ENCODE data around the gene S100A14. TPM values are rescaled to one million over a fixed set of nuclear protein-coding genes. Genes with fewer than 3 reads are reported as not detected.

S100A14 gene
- total RNA-seq, 6 experiments from 2014 or later: 0.54 TPM; not detected in 5

GRCh38 chr1:153638261-153638660, 22.1 kb upstream of the S100A14 start:
- Mint-ChIP-seq H3K4me1 (ENCODE audit: low read depth) (peaks cover 18% of the 10 kb centered on the region), H3K27ac (no peak overlapping the region), H3K9me3 (peaks cover 1% of the 10 kb centered on the region; the same call in 1 of the 2 replicates), H3K36me3 (ENCODE audit: low read depth) (peaks cover 50% of the 10 kb centered on the region), H3K27me3 (ENCODE audit: insufficient read depth) (no peaks in the 10 kb centered on the region), H3K4me3 (no peak overlapping the region)
- TF ChIP-seq CTCF (IDR thresholded peaks at IDR 0.05): no peak
- DNase-seq: no peak

DNA sequence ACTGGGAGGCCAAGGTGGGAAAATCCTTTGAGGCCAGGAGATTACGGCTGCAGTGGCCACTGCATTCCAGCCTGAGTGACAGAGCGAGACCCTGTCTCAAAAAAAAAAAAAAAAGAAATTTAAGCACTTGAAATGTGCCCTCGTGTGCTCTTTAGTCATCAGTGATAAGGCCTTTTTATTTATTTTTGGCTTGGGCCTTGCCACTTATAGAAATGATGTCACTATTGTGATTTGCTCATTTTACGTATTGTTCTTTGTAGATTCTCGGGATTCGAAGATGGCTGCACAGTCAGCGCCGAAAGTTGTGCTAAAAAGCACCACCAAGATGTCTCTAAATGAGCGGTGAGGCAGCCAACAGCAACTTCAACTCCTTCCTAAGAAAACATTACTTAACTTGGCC, 20.2 kb upstream of the S100A14 start:
- Mint-ChIP-seq H3K4me1 (ENCODE audit: low read depth) (peaks cover 36% of the 10 kb centered on the region), H3K4me3 (peak overlapping the region; percentile 93; the same call in 1 of the 2 replicates), H3K27ac (no peak overlapping the region), H3K36me3 (ENCODE audit: low read depth) (peaks cover 48% of the 10 kb centered on the region), H3K27me3 (ENCODE audit: insufficient read depth) (no peaks in the 10 kb centered on the region; the same call in 1 of the 2 replicates), H3K9me3 (peaks cover 4% of the 10 kb centered on the region; the same call in 1 of the 2 replicates)
- DNase-seq: no peak
- no peak for TF ChIP-seq CTCF (IDR thresholded peaks at IDR 0.05)

- peaks cover 44% of the 10 kb centered on the region for H3K36me3 Mint-ChIP-seq (ENCODE audit: low read depth)
- no peak for DNase-seq
- peak overlapping the region; percentile 93 for H3K4me3 Mint-ChIP-seq
- peaks cover 4% of the 10 kb centered on the region; the same call in 1 of the 2 replicates for H3K9me3 Mint-ChIP-seq
- no peaks in the 10 kb centered on the region; the same call in 1 of the 2 replicates for H3K27me3 Mint-ChIP-seq (ENCODE audit: insufficient read depth)
- H3K4me1 Mint-ChIP-seq (ENCODE audit: low read depth): peaks cover 40% of the 10 kb centered on the region
- TF ChIP-seq CTCF (IDR thresholded peaks at IDR 0.05): no peak
- H3K27ac Mint-ChIP-seq: no peak overlapping the region
Measured at GRCh38 chr1:153635872-153636271, 19.7 kb upstream of the S100A14 start.

DNA sequence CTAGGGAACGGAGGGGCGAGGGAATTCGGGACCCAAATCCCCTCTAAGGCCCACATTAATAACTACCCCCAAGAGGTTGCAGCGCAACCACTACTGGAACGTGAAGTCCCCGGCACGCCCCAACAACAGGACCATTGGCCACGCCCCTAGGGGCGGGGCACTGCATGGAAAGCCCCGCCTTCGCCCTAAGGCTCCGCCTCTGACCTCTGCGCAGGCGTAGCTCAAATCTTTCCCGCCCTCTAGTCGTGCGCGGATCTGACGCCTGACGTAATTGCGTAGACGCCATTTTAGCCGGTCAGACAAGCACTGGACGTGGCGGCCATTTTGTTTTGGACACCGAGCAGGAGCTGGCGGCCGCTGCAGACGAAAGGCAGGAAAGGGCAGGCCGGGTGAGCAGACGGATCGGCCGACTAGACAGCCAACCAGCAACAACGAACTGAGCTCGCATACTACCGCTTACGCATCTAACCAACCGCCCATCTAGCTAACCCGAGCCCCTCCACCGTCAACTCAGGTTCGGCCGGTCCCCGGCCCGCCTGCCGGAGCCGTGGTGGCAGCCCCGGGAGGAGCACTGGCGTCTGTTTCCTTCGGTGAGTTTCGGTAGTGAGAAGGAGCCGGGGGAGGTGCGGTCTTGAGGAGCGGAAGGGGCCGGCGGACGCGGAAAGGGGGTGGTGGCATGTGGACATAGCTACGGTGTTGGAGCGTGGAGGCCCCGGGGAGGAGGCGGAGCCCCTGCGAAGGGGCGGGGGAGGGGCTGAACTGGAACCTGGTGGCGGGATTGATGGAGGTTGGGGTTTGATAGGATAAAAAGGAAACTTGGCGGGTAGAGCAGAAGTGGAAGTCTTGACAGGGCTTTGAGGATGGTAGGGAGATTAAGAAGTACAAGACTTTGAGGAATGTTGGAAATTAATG, 17.9 kb upstream of the S100A14 start, which contains the start of gene CHTOP:
TSS of gene CHTOP (plus strand) at position 313 of the 912 bp plus-strand sequence. CDS start 2,523 bp downstream, outside the sequence.
- Mint-ChIP-seq H3K4me3 (peak within 1 kb of the TSS; percentile 93), H3K36me3 (ENCODE audit: low read depth) (peaks cover 44% of the 10 kb centered on the region), H3K4me1 (ENCODE audit: low read depth) (peaks cover 48% of the 10 kb centered on the region), H3K9me3 (peaks cover 4% of the 10 kb centered on the region; the same call in 1 of the 2 replicates), H3K27me3 (ENCODE audit: insufficient read depth) (no peaks in the 10 kb centered on the region; the same call in 1 of the 2 replicates), H3K27ac (peak within 1 kb of the TSS; percentile 100)
- TF ChIP-seq CTCF (IDR thresholded peaks at IDR 0.05): no peak
- peak; percentile 98 for DNase-seq

GRCh38 chr1:153633161-153633753, 17.1 kb upstream of the S100A14 start:
- TF ChIP-seq CTCF (IDR thresholded peaks at IDR 0.05): no peak
- H3K27ac Mint-ChIP-seq: peak overlapping the region; percentile 100; the same call in 1 of the 2 replicates

More at GRCh38 chr1:153633161-153633753, 17.1 kb upstream of the S100A14 start:
- Mint-ChIP-seq H3K4me1 (ENCODE audit: low read depth) (peaks cover 48% of the 10 kb centered on the region), H3K4me3 (peak overlapping the region; percentile 93), H3K27me3 (ENCODE audit: insufficient read depth) (no peaks in the 10 kb centered on the region; the same call in 1 of the 2 replicates), H3K36me3 (ENCODE audit: low read depth) (peaks cover 44% of the 10 kb centered on the region), H3K9me3 (peaks cover 4% of the 10 kb centered on the region; the same call in 1 of the 2 replicates)
- DNase-seq: no peak

All from HFFc6 (cell line).